GM18508 (cell line): ENCODE data around the gene GRHPR.

ENCODE experiments used
- ATAC-seq: cut with Tn5 transposase; IDR thresholded peaks from one replicate; pipeline ENCODE4 v1.9.1; 2021; ENCODE audit warnings: moderate number of reproducible peaks; ENCODE audit not compliant: insufficient read depth, unreplicated experiment

GRHPR gene

GRCh38 chr9:37422289-37423104, at the start of gene GRHPR:
TSS of gene GRHPR (plus strand) at chr9:37422696. CDS start at chr9:37422751, 55 bp downstream.
- ATAC-seq, result peak; percentile 65

GRCh38 chr9:37372839-37373238, 49.7 kb upstream of the GRHPR start:
- no peak for ATAC-seq

GRCh38 chr9:37373621-37374020, 48.9 kb upstream of the GRHPR start:
- ATAC-seq, result no peak

- peak; percentile 35 for ATAC-seq
Measured at GRCh38 chr9:37374892-37375291, 47.6 kb upstream of the GRHPR start.

- ATAC-seq, result no peak
Measured at GRCh38 chr9:37377688-37378612, 44.5 kb upstream of the GRHPR start.

- no peak for ATAC-seq
Measured at GRCh38 chr9:37378613-37379004, 43.9 kb upstream of the GRHPR start.

GRCh38 chr9:37379835-37380234, 42.7 kb upstream of the GRHPR start:
- no peak for ATAC-seq

GRCh38 chr9:37380570-37380969, 41.9 kb upstream of the GRHPR start:
- ATAC-seq, result no peak

GRCh38 chr9:37381094-37381741, 41.3 kb upstream of the GRHPR start:
- ATAC-seq, result no peak

GRCh38 chr9:37382161-37382981, 40.1 kb upstream of the GRHPR start:
- ATAC-seq, result no peak

GRCh38 chr9:37382982-37383357, 39.5 kb upstream of the GRHPR start:
- no peak for ATAC-seq

- ATAC-seq, result no peak
Measured at GRCh38 chr9:37383393-37383792, 39.1 kb upstream of the GRHPR start.

GRCh38 chr9:37383876-37384746, 38.4 kb upstream of the GRHPR start:
- no peak for ATAC-seq

GRCh38 chr9:37385286-37385685, 37.2 kb upstream of the GRHPR start:
- ATAC-seq, result no peak

- ATAC-seq, result no peak
Measured at GRCh38 chr9:37386988-37387387, 35.5 kb upstream of the GRHPR start.

- peak; percentile 74 for ATAC-seq
Measured at GRCh38 chr9:37390759-37391158, 31.7 kb upstream of the GRHPR start.

GRCh38 chr9:37392272-37392671, 30.2 kb upstream of the GRHPR start:
- ATAC-seq, result no peak

- ATAC-seq, result no peak
Measured at GRCh38 chr9:37395229-37395628, 27.3 kb upstream of the GRHPR start.

GRCh38 chr9:37395663-37396062, 26.8 kb upstream of the GRHPR start:
- ATAC-seq, result no peak
